Fibroblast of lung (primary cell): Measurements from ENCODE around the gene TNPO3. TPM values are rescaled to one million over a fixed set of nuclear protein-coding genes. Genes with fewer than 3 reads are reported as not detected.

Experiments used
- DNase-seq, 2 donors: peaks; one replicate each; pipeline versions ENCODE4 v3.0.0 to v3.0.0-alpha.2; 2010; ENCODE audit warnings: low read depth in 2 of 2
- H2AFZ ChIP-seq: 2 replicates; pipeline ENCODE4 v1.5.1; 2012; ENCODE audit warnings: low read length, control low read depth, inconsistent platforms
- H3K27ac ChIP-seq: 2 replicates; pipeline ENCODE4 v1.5.1; 2011; ENCODE audit warnings: low read length, control low read depth; ENCODE audit not compliant: insufficient read depth
- H3K27me3 ChIP-seq: 2 replicates; pipeline ENCODE4 v1.5.1; 2011; ENCODE audit warnings: mild to moderate bottlenecking, low read length; ENCODE audit not compliant: control insufficient read depth, insufficient read depth
- H3K36me3 ChIP-seq: 2 replicates; pipeline ENCODE4 v1.5.1; 2011; ENCODE audit warnings: low read length; ENCODE audit not compliant: control insufficient read depth, insufficient read depth
- H3K4me1 ChIP-seq: 2 replicates; pipeline ENCODE4 v1.5.1; 2011; ENCODE audit warnings: low read length; ENCODE audit not compliant: control insufficient read depth, insufficient read depth; ENCODE audit errors: extremely low read depth
- H3K4me2 ChIP-seq: 2 replicates; pipeline ENCODE4 v1.5.1; 2011; ENCODE audit warnings: low read length, control low read depth; ENCODE audit not compliant: insufficient read depth; ENCODE audit errors: extremely low read depth
- H3K4me3 ChIP-seq, 4 experiments: fragments of 200-600 bp in 1 of 4; sonication (generic) in 1 of 4; replicated peaks in 1 of 4; 2 replicates each; pipeline ENCODE4 v1.5.1; 2011 to 2016; ENCODE audit warnings: low read length in 4 of 4, low read depth in 3 of 4, mild to moderate bottlenecking in 3 of 4, control low read depth in 2 of 4, inconsistent platforms in 1 of 4, mixed read lengths in 1 of 4; ENCODE audit not compliant: insufficient read depth in 1 of 4; ENCODE audit errors: control extremely low read depth in 1 of 4
- H3K79me2 ChIP-seq: 2 replicates; pipeline ENCODE4 v1.5.1; 2012; ENCODE audit warnings: mild to moderate bottlenecking, low read length, inconsistent platforms; ENCODE audit not compliant: control insufficient read depth, insufficient read depth
- H3K9ac ChIP-seq: 2 replicates; pipeline ENCODE4 v1.5.1; 2011; ENCODE audit warnings: mild to moderate bottlenecking, low read length, control low read depth; ENCODE audit not compliant: insufficient read depth
- H3K9me3 ChIP-seq: 2 replicates; pipeline ENCODE4 v1.5.1; 2012; ENCODE audit warnings: low read depth, low read length; ENCODE audit not compliant: control insufficient read depth, insufficient read depth
- H4K20me1 ChIP-seq: 2 replicates; pipeline ENCODE4 v1.5.1; 2011; ENCODE audit warnings: low read length; ENCODE audit not compliant: control insufficient read depth, insufficient read depth; ENCODE audit errors: extremely low read depth
- CTCF ChIP-seq, 2 donors: IDR thresholded peaks in 1 of 2; conservative IDR thresholded peaks in 1 of 2; 1 replicate in 1 of 2; 2 replicates in 1 of 2; pipeline ENCODE4 v1.5.1; 2011 to 2012; ENCODE audit warnings: low read length in 2 of 2, control low read depth in 1 of 2, inconsistent platforms in 1 of 2, low read depth in 1 of 2, mild to moderate bottlenecking in 1 of 2
- EZH2 ChIP-seq: IDR thresholded peaks from 2 replicates; pipeline ENCODE4 v1.5.1; 2012; ENCODE audit warnings: low read length, control low read depth, mild to moderate bottlenecking; ENCODE audit errors: missing control alignments
- polyA plus RNA-seq, 2 donors: library from polyadenylated mRNA; depleted of rRNA in 1 of 2; stranded (reverse) in 1 of 2; unstranded in 1 of 2; fragments of >200 nt; gene quantifications; 2 replicates each; pipeline ENCODE4 v1.2.1, GENCODE V29; 2011 to 2012; ENCODE audit warnings: missing spikeins in 1 of 2
- total RNA-seq: library from RNA; depleted of rRNA; stranded (reverse); fragments of >200 nt; gene quantifications from 2 replicates; pipeline ENCODE4 v1.2.1, GENCODE V29; 2014

Gene TNPO3
- total and polyA plus RNA-seq, 2 donors (not counting 1 experiment from before 2014, with no cell fraction given), result 39.1 to 73.5 TPM

DNA sequence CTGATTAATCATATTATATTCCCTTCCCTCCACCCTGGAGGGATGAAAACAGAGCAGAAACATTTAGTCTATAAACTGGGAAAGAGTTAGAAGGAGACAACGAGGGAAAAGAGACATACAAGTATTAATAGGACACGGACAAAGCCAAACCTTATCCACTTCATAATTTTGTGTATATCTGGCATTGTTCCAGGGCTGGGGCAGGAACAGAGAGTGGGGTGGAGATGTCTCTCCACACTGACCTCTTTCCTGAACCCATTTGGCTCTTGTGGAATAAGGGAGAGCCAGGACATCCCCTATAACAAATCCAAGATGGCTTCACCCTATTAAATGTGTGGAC is 45.9 kb upstream of the TNPO3 start:
- Histone ChIP-seq H3K4me1 (no peaks in the 10 kb centered on the region), H4K20me1 (no peaks in the 10 kb centered on the region)
- no peak for TF ChIP-seq EZH2
- no peak for TF ChIP-seq CTCF (conservative IDR thresholded peaks at IDR 0.05 in 1 of 2, IDR thresholded peaks at IDR 0.05 in 1 of 2; ENCODE audit: low read depth in 1 of 2, low read length in 2 of 2)

GRCh38 chr7:129098409-129099084 is 43.6 kb upstream of the TNPO3 start:
- H3K9me3 ChIP-seq, result no peaks in the 10 kb centered on the region
- peaks cover 6% of the 10 kb centered on the region for H3K27me3 ChIP-seq
- TF ChIP-seq EZH2, result no peak
- no peak for TF ChIP-seq CTCF (conservative IDR thresholded peaks at IDR 0.05 in 1 of 2, IDR thresholded peaks at IDR 0.05 in 1 of 2; ENCODE audit: low read depth in 1 of 2, low read length in 2 of 2)
- no peaks in the 10 kb centered on the region for H3K4me1 ChIP-seq
- DNase-seq, result no peak
- H4K20me1 ChIP-seq, result no peaks in the 10 kb centered on the region
- H3K4me2 ChIP-seq, result no peak overlapping the region
- no peak overlapping the region for H3K27ac ChIP-seq
- H3K9ac ChIP-seq, result no peak overlapping the region
- H3K36me3 ChIP-seq, result no peaks in the 10 kb centered on the region
- H3K79me2 ChIP-seq, result no peaks in the 10 kb centered on the region
- no peak overlapping the region for H3K4me3 ChIP-seq
- no peak overlapping the region for H2AFZ ChIP-seq

More for the DNA sequence above, 45.9 kb upstream of the TNPO3 start:
- H3K36me3 ChIP-seq, result no peaks in the 10 kb centered on the region
- peaks cover 6% of the 10 kb centered on the region for H3K27me3 ChIP-seq
- H3K27ac ChIP-seq, result no peak overlapping the region
- no peaks in the 10 kb centered on the region for H3K9me3 ChIP-seq
- H2AFZ ChIP-seq, result no peak overlapping the region
- no peak overlapping the region for H3K4me2 ChIP-seq
- H3K79me2 ChIP-seq, result no peaks in the 10 kb centered on the region
- no peak overlapping the region for H3K4me3 ChIP-seq
- no peak for DNase-seq
- no peak overlapping the region for H3K9ac ChIP-seq

DNA sequence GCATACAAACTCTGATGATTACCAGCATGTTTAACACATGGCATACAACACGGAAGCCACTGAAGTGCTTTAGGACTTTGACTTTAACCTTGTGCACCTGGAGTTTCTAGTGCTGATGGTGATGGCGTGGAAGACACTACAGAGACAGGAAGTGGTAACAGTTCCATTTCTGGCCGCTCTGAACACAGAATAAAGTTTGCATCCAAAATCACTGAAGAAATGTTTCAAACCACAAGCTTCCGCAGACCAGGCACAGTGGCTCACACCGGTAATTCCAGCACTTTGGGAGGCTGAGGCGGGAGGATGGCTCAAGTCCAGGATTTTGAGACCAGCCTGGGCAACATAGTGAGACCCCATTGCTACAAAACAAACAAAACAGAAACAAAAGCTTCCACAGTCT is 40.3 kb upstream of the TNPO3 start:
- Histone ChIP-seq H3K4me1 (no peaks in the 10 kb centered on the region), H3K27me3 (peaks cover 3% of the 10 kb centered on the region), H3K4me2 (no peak overlapping the region), H3K36me3 (no peaks in the 10 kb centered on the region), H3K4me3 (no peak overlapping the region), H3K9me3 (no peaks in the 10 kb centered on the region), H3K27ac (no peak overlapping the region), H4K20me1 (no peaks in the 10 kb centered on the region), H2AFZ (no peak overlapping the region), H3K79me2 (no peaks in the 10 kb centered on the region), H3K9ac (no peak overlapping the region)
- no peak for DNase-seq
- TF ChIP-seq EZH2 (no peak), CTCF (conservative IDR thresholded peaks at IDR 0.05 in 1 of 2, IDR thresholded peaks at IDR 0.05 in 1 of 2; ENCODE audit: low read depth in 1 of 2, low read length in 2 of 2) (no peak)
